ENCODE results near the gene NUDT9. TPM values are rescaled to one million over a fixed set of nuclear protein-coding genes. Genes with fewer than 3 reads are reported as not detected.
"Not testable (repeated sequence)": the region's sequence is repeated elsewhere in the genome, so short reads cannot be mapped to it uniquely, and the experiment has no call there.

Gene NUDT9
- total RNA-seq, 1 donor from 2014 or later = 18.0 TPM

- no peak overlapping the region for H2AFZ ChIP-seq (replicated peaks)
- no peaks in the 10 kb centered on the region for H4K20me1 ChIP-seq (ENCODE audit: low read depth)
- Mint-ChIP-seq H3K9me3 (peaks cover 2% of the 10 kb centered on the region), H3K36me3 (no peaks in the 10 kb centered on the region), H3K4me3 (no peak overlapping the region), H3K4me1 (peaks cover 7% of the 10 kb centered on the region), H3K27ac (no peak overlapping the region), H3K27me3 (ENCODE audit: insufficient read depth, low read depth) (no peaks in the 10 kb centered on the region)
- H3F3A ChIP-seq (ENCODE audit: low read depth) = no peaks in the 10 kb centered on the region
- TF ChIP-seq EZH2 (IDR thresholded peaks at IDR 0.05) (no peak), CTCF (IDR thresholded peaks at IDR 0.05) (no peak), EZH2phosphoT487 (IDR thresholded peaks at IDR 0.05) (no peak)
- no peak for DNase-seq (ENCODE audit: low spot score)
- H3K4me1 ChIP-seq = peaks cover 7% of the 10 kb centered on the region
- H3K79me2 ChIP-seq (ENCODE audit: low read depth) = no peaks in the 10 kb centered on the region
- H3K4me2 ChIP-seq = no peak overlapping the region
- H3K9ac ChIP-seq = no peak overlapping the region
- no peak overlapping the region for H3K4me3 ChIP-seq
- H3K36me3 ChIP-seq = no peaks in the 10 kb centered on the region
- H3K27me3 ChIP-seq = no peaks in the 10 kb centered on the region
- H3K9me3 ChIP-seq (ENCODE audit: low read depth) = no peaks in the 10 kb centered on the region
- no peak overlapping the region for H3K27ac ChIP-seq
Observed at GRCh38 chr4:87410679-87411078, 11.7 kb upstream of the NUDT9 start.

- no peak overlapping the region for H3K27ac Mint-ChIP-seq
- no peak overlapping the region for H3K4me3 Mint-ChIP-seq
- no peaks in the 10 kb centered on the region for H4K20me1 ChIP-seq (ENCODE audit: low read depth)
- H3K4me3 ChIP-seq = no peak overlapping the region
- H3K4me1 ChIP-seq = no peaks in the 10 kb centered on the region
- H3K27me3 Mint-ChIP-seq (ENCODE audit: insufficient read depth, low read depth) = peaks cover 2% of the 10 kb centered on the region
- H3K27ac ChIP-seq = no peak overlapping the region
- no peak for TF ChIP-seq EZH2 (IDR thresholded peaks at IDR 0.05)
- no peak for TF ChIP-seq EZH2phosphoT487 (IDR thresholded peaks at IDR 0.05)
- no peak for TF ChIP-seq CTCF (IDR thresholded peaks at IDR 0.05)
- no peak for DNase-seq (ENCODE audit: low spot score)
- no peaks in the 10 kb centered on the region for H3K9me3 ChIP-seq (ENCODE audit: low read depth)
- no peaks in the 10 kb centered on the region for H3K79me2 ChIP-seq (ENCODE audit: low read depth)
- H3F3A ChIP-seq (ENCODE audit: low read depth) = no peaks in the 10 kb centered on the region
- H3K9me3 Mint-ChIP-seq = peaks cover 12% of the 10 kb centered on the region
- H2AFZ ChIP-seq (replicated peaks) = no peak overlapping the region
- H3K4me1 Mint-ChIP-seq = peaks cover 2% of the 10 kb centered on the region
- no peak overlapping the region for H3K4me2 ChIP-seq
- H3K36me3 Mint-ChIP-seq = no peaks in the 10 kb centered on the region
- no peaks in the 10 kb centered on the region for H3K36me3 ChIP-seq
- H3K27me3 ChIP-seq = no peaks in the 10 kb centered on the region
- H3K9ac ChIP-seq = no peak overlapping the region
Observed at GRCh38 chr4:87414816-87415215, 7.6 kb upstream of the NUDT9 start.

GRCh38 chr4:87416965-87417364 is 5.4 kb upstream of the NUDT9 start:
- no peaks in the 10 kb centered on the region for H3K36me3 ChIP-seq
- Mint-ChIP-seq H3K4me1 (peaks cover 4% of the 10 kb centered on the region), H3K27ac (no peak overlapping the region), H3K4me3 (no peak overlapping the region), H3K9me3 (peaks cover 12% of the 10 kb centered on the region), H3K36me3 (no peaks in the 10 kb centered on the region), H3K27me3 (ENCODE audit: insufficient read depth, low read depth) (peaks cover 2% of the 10 kb centered on the region)
- no peaks in the 10 kb centered on the region for H3K27me3 ChIP-seq
- H3F3A ChIP-seq (ENCODE audit: low read depth) = peaks cover under 1% of the 10 kb centered on the region
- no peak overlapping the region for H3K4me2 ChIP-seq
- peaks cover 4% of the 10 kb centered on the region for H3K79me2 ChIP-seq (ENCODE audit: low read depth)
- H3K4me1 ChIP-seq = peaks cover 11% of the 10 kb centered on the region
- no peak for TF ChIP-seq EZH2 (IDR thresholded peaks at IDR 0.05)
- no peak for TF ChIP-seq EZH2phosphoT487 (IDR thresholded peaks at IDR 0.05)
- no peak for TF ChIP-seq CTCF (IDR thresholded peaks at IDR 0.05)
- no peak for DNase-seq (ENCODE audit: low spot score)
- H3K27ac ChIP-seq = no peak overlapping the region
- H3K9ac ChIP-seq = no peak overlapping the region
- H3K9me3 ChIP-seq (ENCODE audit: low read depth) = no peaks in the 10 kb centered on the region
- no peak overlapping the region for H3K4me3 ChIP-seq
- H2AFZ ChIP-seq (replicated peaks) = no peak overlapping the region
- H4K20me1 ChIP-seq (ENCODE audit: low read depth) = no peaks in the 10 kb centered on the region

- H2AFZ ChIP-seq (replicated peaks); DNase-seq (ENCODE audit: low spot score); H3K4me3 ChIP-seq; H4K20me1 ChIP-seq (ENCODE audit: low read depth); H3K27me3 Mint-ChIP-seq (ENCODE audit: insufficient read depth, low read depth); H3K9me3 ChIP-seq (ENCODE audit: low read depth); H3K4me2 ChIP-seq; H3K36me3 Mint-ChIP-seq; H3K27ac Mint-ChIP-seq; H3K4me3 Mint-ChIP-seq; H3F3A ChIP-seq (ENCODE audit: low read depth); H3K27me3 ChIP-seq; H3K27ac ChIP-seq; H3K9ac ChIP-seq; H3K36me3 ChIP-seq; H3K4me1 Mint-ChIP-seq: not testable (repeated sequence)
- H3K4me1 ChIP-seq = peaks cover 16% of the 10 kb centered on the region
- peaks cover 11% of the 10 kb centered on the region for H3K79me2 ChIP-seq (ENCODE audit: low read depth)
- peaks cover 12% of the 10 kb centered on the region for H3K9me3 Mint-ChIP-seq
Observed at GRCh38 chr4:87418410-87418809, 4.0 kb upstream of the NUDT9 start.
